K562 (cell line): ENCODE data around the gene SV2C.

Experiments used
- AFF4 ChIP-seq: sonication (generic); formaldehyde crosslinking; IDR thresholded peaks from 2 replicates; pipeline ENCODE4 v1.8.0; 2023; ENCODE audit warnings: mild to moderate bottlenecking, missing genetic modification reagents
- ATF3 ChIP-seq, 2 experiments: fragments of 450-650 bp in 1 of 2; sonication (generic) in 1 of 2; formaldehyde crosslinking in 1 of 2; IDR thresholded peaks in 1 of 2; conservative IDR thresholded peaks in 1 of 2; 2 replicates each; pipeline versions ENCODE4 v1.6.1 to v1.8.1; 2016 to 2023; ENCODE audit warnings: mild to moderate bottlenecking in 2 of 2, moderate library complexity in 2 of 2, inconsistent platforms in 1 of 2, missing genetic modification reagents in 1 of 2
- CREB1 ChIP-seq, 2 experiments: sonication (generic) in 1 of 2; formaldehyde crosslinking in 1 of 2; IDR thresholded peaks; 2 replicates each; pipeline versions ENCODE4 v1.6.1 to v1.8.0; 2012 to 2022; ENCODE audit warnings: inconsistent platforms in 1 of 2, mild to moderate bottlenecking in 1 of 2, missing genetic modification reagents in 1 of 2, moderate library complexity in 1 of 2
- CREM ChIP-seq: IDR thresholded peaks from 2 replicates; pipeline ENCODE4 v1.6.1; 2014; ENCODE audit warnings: antibody characterized with exemption, low read depth
- CTCF ChIP-seq, 3 experiments: IDR thresholded peaks in 2 of 3; conservative IDR thresholded peaks in 1 of 3; 2 replicates each; pipeline ENCODE4 v1.5.1; 2011 to 2012; ENCODE audit warnings: low read length in 3 of 3, mild to moderate bottlenecking in 3 of 3, control low read depth in 2 of 3, improper control_type of control experiment in 1 of 3, inconsistent platforms in 1 of 3, low read depth in 1 of 3, mixed read lengths in 1 of 3, moderate library complexity in 1 of 3; ENCODE audit not compliant: insufficient read depth in 2 of 3
- ERF ChIP-seq: fragments of 450-650 bp; formaldehyde crosslinking; IDR thresholded peaks from 2 replicates; pipeline ENCODE4 v1.4.0; 2020; ENCODE audit warnings: mild to moderate bottlenecking, mixed read lengths
- MCM5 ChIP-seq: fragments of 450-650 bp; IDR thresholded peaks from 2 replicates; pipeline ENCODE4 v1.6.1; 2016; ENCODE audit warnings: low read depth
- NFE2 ChIP-seq: IDR thresholded peaks from 2 replicates; pipeline ENCODE4 v1.6.1; 2014; ENCODE audit warnings: antibody characterized with exemption, low read depth
- REST ChIP-seq, 2 experiments: fragments of 450-650 bp; formaldehyde crosslinking in 1 of 2; IDR thresholded peaks; 2 replicates each; pipeline versions ENCODE4 v1.4.0 to v1.6.1; 2014 to 2020; ENCODE audit warnings: mild to moderate bottlenecking in 2 of 2, borderline replicate concordance in 1 of 2, low read depth in 1 of 2
- SETDB1 ChIP-seq: IDR thresholded peaks from one replicate; pipeline ENCODE4 v1.6.1; 2012; ENCODE audit warnings: low read length, control low read depth, inconsistent platforms
- U2AF1 ChIP-seq: fragments of 200-400 bp; formaldehyde crosslinking; optimal IDR thresholded peaks from 2 replicates; pipeline ENCODE3; 2017; ENCODE audit warnings: mild to moderate bottlenecking, low read depth, low read length, moderate library complexity
- ZNF12 ChIP-seq: sonication (generic); formaldehyde crosslinking; IDR thresholded peaks from 2 replicates; pipeline ENCODE4 v1.4.0; 2020; ENCODE audit warnings: mild to moderate bottlenecking, missing genetic modification reagents
- ZNF263 ChIP-seq: sonication (generic); formaldehyde crosslinking; IDR thresholded peaks from 2 replicates; pipeline ENCODE4 v1.8.0; 2022; ENCODE audit warnings: mild to moderate bottlenecking, missing genetic modification reagents, borderline replicate concordance

- TF ChIP-seq AFF4: no peak
- TF ChIP-seq ZNF263: no peak
- no peak for TF ChIP-seq ATF3 (IDR thresholded peaks at IDR 0.05)
- TF ChIP-seq ATF3 (CRISPR knock-in tag; conservative IDR thresholded peaks at IDR 0.05): no peak
- TF ChIP-seq CREM: no peak
- no peak for TF ChIP-seq U2AF1
- no peak for TF ChIP-seq CTCF (IDR thresholded peaks at IDR 0.05 in 2 of 3, conservative IDR thresholded peaks at IDR 0.05 in 1 of 3; ENCODE audit: insufficient read depth in 2 of 3, low read depth in 1 of 3, low read length in 3 of 3)
- TF ChIP-seq MCM5: no peak
- TF ChIP-seq ZNF12 (CRISPR knock-in tag): no peak
- no peak for TF ChIP-seq CREB1 (IDR thresholded peaks at IDR 0.05)
- TF ChIP-seq CREB1 (CRISPR knock-in tag; IDR thresholded peaks at IDR 0.05): no peak
- TF ChIP-seq ERF (CRISPR knock-in tag): no peak
- TF ChIP-seq SETDB1: no peak
- no peak for TF ChIP-seq NFE2
- TF ChIP-seq REST (IDR thresholded peaks at IDR 0.05; ENCODE audit: borderline replicate concordance): no peak
- no peak for TF ChIP-seq REST (CRISPR knock-in tag; IDR thresholded peaks at IDR 0.05; ENCODE audit: low read depth)
These were observed 116.4 kb downstream of the SV2C start for GRCh38 chr5:76199336-76200318.
